SHP77 treated with DMSO at 0.1 percent for 48 hours (cell line): ENCODE results near the gene KMO.

Experiments
- DNase-seq: peaks from one replicate; lab custom pipeline; 2025; lab: John Stamatoyannopoulos, UW

Gene KMO

DNA sequence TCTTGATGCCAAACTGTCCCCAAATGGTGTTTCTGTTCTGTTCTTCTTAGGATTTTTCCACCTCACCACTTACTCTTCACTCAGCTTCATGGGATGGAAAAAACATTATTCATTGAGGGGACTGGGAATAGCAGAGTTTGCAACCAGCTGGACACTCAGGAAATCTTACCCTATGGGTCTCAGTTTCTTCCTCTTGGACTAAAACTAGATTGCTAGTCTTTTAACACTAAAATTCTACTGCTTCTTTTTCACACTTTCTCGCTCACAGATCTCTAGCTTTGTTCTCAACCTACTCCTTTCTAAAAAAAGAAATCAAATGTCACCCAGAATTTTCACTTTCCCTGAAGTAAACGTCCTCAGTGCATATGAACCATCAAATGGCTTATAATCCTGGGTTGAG is 4.8 kb downstream of the KMO start:
- DNase-seq, result no peak

DNA sequence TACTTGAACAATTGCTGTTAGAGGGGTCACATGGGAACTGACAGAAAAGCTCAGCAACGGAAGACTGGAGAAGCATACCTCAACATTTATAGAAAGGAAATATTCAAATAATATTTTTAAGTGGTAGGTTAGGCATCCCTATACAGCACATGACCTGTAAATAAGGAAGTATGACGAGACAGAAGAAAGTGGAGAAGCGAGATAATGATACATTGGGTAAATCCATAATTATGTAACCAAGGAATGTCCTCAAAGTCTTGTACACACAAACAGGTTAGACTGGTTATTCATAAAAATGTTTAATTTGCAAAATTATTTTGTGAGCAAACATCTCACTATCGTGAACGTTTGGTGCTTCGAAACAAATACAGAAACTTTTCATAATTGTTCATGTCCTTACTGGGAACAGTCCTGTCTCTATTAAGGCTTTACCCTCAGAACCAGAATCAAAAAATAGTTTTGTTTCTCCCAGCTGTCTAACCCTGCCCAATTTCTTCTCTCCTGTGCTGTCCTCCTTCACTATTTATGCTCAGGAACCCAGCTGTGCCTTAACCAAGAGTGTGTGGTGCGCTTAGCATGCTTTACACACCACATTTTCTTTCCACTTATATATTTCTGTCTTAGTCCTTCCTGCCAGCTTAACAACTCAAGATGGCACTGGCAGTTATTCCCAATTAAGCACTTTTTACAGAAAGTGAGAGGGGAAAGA is 10.2 kb downstream of the KMO start:
- DNase-seq, result no peak

DNA sequence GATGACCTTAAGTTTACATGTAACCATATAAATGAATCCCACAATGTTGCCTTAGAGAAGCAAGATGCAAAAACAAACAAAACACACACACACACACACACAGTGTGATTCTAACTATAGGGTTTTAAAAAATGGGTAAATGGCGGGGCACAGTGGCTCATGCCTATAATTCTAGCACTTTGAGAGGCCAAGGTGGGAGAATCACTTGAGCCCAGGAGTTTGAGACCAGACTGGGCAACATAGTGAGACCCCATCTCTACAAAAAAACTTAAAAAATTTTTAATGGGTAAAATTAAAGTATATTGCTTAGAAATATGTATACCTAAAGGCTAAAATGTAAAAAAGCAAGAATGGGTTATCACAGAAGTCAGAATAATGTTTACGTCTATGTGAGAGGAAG is 15.8 kb downstream of the KMO start:
- no peak for DNase-seq

DNA sequence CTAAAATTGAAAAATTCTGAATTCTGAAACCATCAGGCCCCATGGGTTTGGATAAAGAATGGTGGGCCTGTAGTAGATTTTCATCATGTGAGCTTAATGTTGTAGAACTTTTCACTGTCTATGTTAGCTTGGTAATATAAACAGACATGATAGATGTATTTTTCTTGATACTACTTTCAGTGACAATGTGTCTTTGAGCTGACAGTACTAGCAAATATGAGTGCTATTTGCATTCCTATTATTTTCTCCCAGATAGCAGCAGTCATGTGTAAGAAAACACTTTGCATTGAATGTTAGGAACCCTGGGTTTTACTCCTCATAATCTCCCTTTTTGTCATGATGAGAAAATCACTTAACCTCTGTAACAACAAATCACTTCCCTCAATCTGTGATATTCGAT is 18.1 kb downstream of the KMO start:
- DNase-seq, result no peak

DNA sequence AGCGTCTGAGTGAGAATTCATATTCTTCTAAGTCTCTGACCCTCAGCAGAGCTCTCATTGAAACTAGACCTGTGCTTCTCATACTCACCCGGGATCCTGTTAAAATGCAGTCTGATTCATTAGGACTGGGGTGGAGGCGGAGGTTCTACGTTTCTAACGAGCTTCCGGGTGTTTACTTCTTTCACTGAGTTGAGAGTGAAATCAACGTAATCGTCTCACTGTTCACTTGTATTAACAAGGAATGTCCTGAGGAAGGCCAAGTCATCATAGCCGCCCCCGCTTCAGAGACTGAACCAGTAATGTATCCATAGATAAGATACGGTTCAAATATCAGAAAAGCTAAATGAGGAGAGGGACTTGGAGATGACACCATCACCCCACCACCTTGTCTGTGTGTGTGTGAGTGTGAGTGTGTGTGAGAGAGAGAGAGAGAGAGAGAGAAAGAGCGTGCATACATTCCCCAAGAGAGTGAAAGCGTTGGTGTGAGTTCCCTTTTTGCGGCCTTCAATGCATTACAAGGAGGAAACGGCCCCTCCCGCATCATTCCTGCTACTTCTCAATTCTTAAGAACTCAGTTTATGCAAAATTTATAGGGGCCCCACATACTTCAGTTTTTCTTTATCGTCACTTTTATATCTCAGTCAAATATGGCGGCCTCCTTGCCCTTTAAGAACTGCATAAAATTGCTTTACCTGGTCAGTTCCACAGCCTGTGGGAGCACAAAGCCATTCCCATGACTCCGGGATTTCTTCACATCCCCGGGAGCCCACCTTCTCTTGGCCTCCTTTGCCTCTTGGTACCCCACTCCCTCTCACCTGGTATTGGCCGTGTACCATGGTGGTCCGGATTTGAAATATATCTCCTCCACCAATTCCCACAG is 19.8 kb downstream of the KMO start:
- no peak for DNase-seq

DNA sequence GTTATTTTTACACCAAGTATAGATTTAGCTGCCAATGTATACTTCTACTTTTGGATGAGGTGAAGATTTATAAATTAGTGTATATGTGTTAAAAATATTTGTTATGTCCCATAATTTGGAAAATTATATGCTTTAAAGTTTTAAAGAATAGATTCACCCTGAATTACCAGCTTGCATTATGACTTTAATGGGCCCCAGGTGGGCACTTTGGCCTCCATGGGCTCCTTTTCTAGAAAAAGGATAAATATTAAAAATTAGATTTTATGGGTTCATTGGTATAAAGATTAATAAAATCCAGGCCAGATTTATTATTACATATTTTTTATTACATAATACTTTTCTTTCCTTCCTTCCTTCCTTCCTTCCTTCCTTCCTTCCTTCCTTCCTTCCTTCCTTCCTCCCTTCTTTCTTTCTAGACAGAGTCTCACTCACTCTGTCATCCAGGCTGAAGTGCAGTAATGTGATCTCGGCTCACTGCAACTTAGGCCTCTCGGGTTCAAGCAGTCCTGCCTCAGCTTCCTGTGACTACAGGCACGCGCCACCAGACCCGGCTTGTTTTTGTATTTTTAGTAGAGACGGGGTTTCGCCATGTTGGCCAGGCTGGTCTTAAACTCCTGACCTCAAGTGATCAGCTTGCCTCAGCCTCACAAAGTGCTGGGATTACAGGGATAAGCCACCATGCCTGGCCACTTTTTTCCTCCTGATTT is 21.9 kb downstream of the KMO start:
- DNase-seq, result no peak

DNA sequence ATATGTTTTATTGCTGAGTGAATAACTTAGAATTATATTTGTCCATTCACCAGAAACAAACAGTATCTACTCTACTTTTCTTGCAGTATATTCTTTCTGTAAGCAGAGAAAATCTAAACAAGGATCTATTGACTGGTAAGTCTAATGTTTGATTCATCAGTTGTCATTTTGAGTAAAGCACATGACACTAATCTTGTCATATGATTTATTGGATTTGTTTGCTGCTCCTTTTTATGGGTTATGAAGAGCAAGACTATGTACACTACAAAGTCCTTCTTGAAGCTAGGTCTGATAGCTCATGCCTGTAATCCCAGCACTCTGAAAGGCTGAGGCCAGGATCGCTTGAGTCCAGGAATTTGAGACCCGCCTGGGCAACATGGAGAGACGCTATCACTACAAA is 23.3 kb downstream of the KMO start:
- no peak for DNase-seq

DNA sequence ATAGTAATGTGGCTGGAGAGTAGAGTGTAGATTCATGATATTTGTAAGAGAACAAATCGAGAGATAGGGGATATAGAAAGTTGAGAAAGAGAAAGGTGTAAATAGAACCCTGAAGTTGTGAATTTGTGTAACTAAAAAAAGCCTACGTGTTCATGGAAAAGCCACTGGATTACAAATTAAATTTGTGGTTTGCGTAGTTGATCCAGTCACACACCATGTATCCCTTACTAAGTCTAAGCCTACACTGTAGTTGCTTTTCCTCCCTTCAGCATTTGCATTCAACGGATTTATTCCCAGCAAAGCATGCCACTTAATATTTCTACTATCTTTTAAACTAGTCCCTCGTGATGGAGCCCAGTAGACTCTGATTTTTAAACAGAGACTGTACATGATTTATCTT is 24.9 kb downstream of the KMO start:
- DNase-seq, result no peak

DNA sequence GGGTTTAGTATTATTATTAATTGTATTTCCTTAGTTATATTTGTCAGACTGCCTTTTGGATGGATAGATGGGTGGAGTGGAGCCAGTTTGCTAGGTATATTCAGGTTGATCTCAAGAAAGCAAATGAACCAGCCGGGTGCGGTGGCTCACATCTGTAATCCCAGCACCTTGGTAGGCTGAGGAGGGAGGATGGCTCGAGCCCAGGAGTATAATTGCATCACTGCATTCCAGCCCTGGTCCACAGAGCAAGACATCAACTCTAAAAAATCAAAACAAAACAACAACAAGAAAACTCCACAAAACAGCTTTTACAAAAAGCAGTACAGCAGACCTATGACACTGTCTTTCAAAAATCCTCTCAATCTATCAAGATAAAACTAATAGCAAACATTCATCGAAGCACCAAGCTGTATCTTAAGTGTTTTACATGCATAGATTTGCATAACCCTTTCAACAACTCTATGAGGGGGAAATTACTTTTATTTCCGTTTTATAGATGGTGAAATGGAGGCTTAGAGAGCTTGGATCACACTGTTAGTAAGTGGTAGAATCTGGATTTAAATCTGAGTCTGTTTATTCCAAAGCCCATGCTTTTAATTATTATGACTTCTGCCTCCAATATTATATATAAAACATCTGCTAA is 25.5 kb downstream of the KMO start:
- DNase-seq, result no peak

DNA sequence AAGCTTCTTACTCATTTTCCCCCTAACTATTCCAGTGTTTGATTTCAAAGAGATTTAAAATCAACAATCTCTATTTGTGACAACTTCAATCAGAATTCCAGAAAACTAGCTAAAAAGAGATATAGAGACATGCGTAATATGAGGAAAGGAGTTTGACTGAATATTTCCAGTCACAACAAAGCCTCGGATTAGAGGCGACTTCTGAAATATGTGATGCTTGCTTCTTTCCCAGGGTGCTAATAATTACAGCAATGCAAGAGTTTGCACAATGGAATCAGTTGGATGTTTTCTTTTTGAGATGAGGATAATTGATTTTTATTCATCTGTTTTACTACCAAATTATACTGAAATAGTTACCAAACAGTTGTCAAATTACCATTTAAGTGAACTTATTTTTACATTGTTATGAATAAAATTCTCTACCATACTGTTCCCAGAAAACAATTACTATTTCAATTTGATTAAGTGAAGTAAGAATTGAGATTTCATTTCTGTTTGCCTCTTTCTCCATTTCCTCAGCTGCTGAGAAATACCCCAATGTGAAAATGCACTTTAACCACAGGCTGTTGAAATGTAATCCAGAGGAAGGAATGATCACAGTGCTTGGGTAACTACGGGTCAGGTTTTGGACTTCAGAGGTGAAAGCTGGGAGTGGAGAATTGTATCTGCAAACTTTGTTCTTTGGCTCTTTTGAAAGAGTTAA is 28.1 kb downstream of the KMO start:
- no peak for DNase-seq

DNA sequence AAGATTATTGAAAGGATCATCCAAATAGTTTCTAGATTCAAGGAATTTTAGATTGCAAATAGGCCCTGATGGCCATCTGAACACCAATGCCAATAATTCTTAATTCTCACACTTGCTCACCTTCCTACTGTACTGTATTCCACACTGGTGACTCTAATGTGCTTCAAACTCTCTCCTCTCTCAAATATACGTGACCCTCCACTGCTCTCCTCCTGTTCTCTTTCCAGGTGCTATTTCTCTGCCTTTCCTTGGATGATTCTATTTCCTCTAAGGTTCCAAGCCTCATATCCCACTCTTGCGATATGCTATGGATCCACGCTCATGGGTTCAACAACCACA is 28.6 kb downstream of the KMO start:
- DNase-seq, result no peak

DNA sequence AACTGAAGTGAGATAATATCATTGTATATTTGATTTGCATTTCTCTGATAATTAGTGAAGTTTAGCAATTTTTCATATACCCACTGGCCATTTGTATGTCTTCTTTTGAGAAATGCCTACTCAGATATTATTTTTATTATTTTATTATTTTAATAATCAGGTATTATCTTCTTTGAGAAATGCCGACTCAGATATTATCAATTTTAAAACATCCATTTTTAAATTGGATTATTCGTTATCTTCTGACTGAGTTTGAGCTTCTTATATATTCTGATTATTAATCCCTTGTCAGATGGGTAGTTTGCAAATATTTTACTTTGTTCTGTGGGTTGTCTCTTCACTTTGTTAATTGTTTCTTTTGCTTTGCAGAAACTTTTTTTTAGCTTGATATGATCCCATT is 37.7 kb downstream of the KMO start:
- DNase-seq, result no peak

DNA sequence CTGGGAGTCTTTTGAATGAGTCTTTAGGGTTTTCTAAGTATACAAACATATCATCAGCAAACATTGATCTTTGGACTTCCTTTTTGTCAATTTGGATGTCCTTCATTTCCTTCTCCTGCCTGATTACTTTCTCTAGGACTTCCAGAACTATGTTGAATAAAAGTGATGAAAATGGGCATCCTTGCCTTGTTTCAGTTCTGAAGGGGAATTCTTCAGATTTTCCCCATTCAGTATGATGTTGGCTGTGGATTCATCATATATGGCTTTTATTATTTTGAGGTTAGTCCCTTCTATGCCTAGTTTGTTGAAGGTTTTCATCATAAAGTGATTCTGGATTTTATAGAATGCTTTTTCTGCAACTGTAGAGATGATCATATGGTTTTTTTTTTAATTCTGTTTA is 42.0 kb downstream of the KMO start:
- no peak for DNase-seq

DNA sequence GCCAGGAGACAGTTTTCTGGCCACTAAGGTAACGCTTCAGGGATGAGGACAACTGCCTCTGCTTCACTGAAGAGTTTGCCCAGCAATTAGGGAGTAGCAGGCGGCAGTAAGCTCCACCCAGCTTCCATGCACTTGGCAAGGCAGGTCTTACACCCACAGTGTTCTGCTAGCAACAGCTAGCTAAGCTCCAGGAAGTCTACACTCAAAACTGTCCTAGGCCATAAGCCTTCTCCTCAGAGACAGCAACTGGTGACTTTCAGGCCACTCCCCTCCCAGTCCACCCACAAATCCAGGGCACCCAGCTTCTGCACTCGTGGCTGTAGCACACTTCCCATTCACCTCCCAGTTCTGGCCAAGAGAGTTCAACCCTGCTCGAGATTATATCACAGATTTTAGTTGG is 47.3 kb downstream of the KMO start:
- no peak for DNase-seq

DNA sequence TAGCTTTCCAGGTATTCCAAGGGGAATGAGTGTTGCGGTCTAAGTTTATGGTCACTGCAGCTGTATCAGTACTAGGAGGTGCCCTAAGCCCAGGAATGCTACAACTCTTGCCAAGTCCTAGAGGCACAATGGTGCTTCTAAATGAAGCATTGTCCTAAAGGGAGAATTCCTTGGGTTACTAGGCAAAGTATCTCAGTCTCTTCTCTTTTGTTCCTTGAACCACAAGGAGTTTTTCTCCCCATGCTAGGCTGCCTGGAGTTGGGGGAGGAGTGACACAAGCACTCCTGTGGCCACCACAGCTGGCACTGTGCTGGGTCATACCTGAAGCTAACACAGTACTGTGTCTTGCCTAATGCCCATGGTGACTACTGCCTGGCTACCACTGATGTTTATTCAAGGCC is 50.7 kb downstream of the KMO start:
- DNase-seq, result no peak

DNA sequence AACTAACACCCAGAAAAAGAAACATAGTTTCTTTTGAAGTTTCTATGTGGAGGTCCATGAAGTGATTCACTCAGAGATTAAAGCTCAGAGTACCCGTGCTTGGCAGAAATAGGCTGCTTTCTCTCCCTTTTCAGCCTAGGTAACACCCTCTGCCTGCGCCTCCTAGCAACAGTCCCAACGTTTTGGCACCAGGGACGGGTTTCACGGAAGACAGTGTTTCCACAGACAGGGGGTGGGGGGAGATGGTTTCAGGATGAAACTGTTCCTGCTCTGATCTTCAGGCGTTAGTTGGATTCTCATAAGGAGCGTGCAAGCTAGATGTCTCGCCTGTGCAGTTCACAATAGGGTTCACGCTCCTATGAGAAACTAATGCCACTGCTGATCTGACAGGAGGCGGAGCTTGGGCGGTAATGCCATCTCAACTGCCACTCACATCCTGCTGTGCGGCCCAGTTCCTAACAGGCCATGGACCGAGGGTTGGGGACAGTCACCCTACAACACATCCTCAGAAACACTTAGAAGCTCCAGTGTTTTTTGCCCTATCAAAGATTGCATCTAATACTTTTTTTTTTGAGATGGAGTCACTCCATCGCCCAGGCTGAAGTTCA is 54.8 kb downstream of the KMO start:
- no peak for DNase-seq

DNA sequence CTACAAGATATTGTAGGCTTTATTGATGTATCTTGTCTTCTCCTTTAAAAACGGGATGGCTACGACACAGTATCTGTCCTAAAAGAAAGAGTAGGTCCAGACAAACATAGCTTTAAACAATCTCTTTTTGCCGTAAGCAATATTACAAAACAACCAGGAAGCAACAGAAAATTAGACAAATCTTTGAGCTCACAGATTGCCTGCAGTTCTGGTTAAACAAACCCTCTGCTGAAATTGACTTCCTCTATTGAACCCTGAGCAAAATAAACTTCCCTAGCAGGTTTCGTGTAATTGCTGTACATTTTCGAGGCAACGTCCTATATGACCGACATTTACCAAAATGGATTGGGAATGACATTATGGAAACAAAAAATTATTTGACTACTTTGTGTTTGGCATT is 57.3 kb downstream of the KMO start:
- no peak for DNase-seq

DNA sequence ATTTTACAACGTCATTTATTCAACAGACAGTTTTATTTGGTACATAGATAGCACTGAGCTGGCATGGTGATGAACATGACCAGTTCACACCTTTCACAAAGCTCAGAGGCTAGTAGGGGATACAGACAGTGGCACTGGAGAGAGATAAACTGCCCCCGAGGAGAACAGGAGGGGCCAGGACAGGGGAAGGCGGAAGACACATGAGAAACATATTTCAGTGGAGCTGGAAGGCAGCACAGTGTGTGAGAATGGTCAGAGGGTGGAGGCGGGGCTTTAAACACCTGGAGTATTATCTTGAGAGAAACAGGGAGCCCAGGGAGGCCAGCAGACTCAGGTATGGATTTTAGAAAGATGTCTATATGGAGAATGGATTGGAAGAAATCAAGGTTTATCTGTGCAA is 58.5 kb downstream of the KMO start:
- DNase-seq, result no peak

DNA sequence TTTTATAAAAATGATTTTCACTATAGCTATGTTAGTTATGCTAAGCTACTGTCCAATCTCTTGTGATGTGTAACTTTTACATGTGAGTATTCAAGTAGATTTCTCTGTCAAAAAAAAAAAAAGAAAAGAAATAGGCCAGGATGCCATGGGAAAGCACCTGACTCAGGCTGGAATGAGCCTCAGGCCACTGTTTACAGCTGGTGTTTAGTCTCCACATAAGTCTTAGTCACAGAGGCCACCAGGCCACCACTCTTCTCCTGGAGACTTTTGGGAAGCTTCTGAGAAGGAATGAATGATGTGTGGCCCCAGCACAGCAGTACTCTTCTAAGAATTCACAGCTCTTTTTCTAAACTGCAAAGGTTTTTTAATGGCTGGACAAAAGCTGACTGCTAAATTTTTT is 59.1 kb downstream of the KMO start:
- DNase-seq, result no peak

DNA sequence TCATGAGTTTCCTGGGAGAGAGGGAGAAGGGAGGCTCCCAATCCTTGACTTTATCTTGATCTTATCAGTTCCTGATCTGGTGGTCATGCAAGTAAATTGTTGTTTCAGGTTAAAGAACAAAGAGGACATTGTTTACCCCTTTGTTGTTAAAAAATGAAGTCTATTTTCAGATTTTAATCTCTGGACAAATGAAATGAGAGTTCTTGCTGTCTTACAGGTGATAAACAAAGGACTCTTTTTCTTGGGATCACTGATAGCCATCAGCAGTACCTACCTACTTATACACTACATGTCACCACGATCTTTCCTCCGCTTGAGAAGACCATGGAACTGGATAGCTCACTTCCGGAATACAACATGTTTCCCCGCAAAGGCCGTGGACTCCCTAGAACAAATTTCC is 59.6 kb downstream of the KMO start:
- no peak for DNase-seq

DNA sequence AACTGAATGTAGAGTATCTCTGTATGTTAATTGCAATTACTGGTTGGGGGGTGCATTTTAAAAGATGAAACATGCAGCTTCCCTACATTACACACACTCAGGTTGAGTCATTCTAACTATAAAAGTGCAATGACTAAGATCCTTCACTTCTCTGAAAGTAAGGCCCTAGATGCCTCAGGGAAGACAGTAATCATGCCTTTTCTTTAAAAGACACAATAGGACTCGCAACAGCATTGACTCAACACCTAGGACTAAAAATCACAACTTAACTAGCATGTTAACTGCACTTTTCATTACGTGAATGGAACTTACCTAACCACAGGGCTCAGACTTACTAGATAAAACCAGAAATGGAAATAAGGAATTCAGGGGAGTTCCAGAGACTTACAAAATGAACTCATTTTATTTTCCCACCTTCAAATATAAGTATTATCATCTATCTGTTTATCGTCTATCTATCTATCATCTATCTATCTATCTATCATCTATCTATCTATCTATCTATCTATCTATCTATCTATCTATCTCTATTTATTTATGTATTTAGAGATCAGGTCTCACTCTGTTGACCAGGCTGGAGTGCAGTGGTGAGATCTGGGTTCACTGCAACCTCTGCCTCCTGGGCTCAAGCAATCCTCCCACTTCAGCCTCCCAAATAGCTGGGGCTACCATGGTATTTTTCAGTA is 60.2 kb downstream of the KMO start:
- DNase-seq, result no peak
